ENCODE results near the gene FBXW8.
"Not testable (repeated sequence)": the region's sequence is repeated elsewhere in the genome, so short reads cannot be mapped to it uniquely, and the experiment has no call there.

The FBXW8 gene

DNA sequence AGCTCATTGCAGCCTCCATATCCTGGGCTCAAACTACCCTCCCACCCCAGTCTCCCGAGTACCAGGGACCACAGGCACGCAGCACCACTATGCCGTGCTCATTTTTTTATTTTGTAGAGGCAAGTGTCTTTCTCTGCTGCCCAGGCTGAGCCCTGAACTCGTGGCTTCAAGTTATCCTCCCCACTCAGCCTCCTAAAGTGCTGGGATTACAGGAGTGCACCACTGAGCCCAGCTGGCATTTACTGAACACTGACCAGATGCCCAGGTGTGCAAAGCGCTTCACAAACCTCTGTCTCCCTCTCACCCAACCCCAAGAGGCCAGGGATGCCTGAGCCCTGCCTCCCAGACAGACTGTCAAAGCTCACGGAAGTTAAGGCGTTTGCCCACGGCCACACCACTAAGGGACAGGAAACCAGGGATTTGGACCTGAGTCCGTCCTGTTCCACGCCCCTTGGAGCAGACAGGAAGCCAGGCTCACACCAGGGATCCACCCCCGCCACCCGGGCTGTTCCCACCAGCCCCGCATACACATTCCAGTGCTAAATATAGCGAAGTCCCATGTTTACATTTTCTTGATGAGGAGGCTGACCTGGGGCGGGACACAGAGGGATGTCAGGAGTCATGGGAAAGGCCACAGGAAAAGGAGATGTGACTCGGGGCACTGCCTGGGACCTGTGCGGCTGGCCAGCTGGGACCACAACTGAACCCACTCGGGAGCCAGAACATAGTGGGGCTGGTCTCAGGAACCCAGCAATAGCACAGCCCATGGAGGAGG is 137.2 kb downstream of the FBXW8 start:
- no peak overlapping the region for H3K9ac ChIP-seq (ENCODE audit: low read length)
- H3K27me3 ChIP-seq (replicated peaks; ENCODE audit: control insufficient read depth, insufficient read depth, low read length): peaks cover 49% of the 10 kb centered on the region
- no peaks in the 10 kb centered on the region for H3K4me1 ChIP-seq (ENCODE audit: control insufficient read depth, insufficient read depth, low read length)
- no peaks in the 10 kb centered on the region for H3K9me3 ChIP-seq (ENCODE audit: control insufficient read depth, low read length)
- peak; percentile 25 for DNase-seq (ENCODE audit: low read depth)
- no peak overlapping the region for H3K4me3 ChIP-seq (ENCODE audit: low read length)
- H3K36me3 ChIP-seq (ENCODE audit: control insufficient read depth, insufficient read depth, low read length, severe bottlenecking): no peaks in the 10 kb centered on the region

DNA sequence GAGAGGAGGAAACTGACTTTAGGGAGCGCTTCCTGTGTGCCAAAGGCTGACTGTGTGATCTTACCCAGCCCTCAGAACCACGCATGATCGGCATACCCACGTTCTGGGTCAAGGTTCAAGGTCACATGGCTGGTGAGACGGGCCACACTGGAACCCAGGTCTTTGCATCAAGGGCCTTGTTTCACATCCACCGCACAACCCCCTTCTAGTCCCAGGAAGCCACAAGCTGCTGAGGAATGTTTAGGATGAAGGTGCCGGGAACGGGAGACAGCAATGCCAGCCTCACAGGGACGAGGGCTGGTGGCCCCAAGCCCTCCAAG is 137.8 kb downstream of the FBXW8 start:
- no peak for DNase-seq (ENCODE audit: low read depth)
- Histone ChIP-seq H3K4me1 (ENCODE audit: control insufficient read depth, insufficient read depth, low read length) (no peaks in the 10 kb centered on the region), H3K9ac (ENCODE audit: low read length) (no peak overlapping the region), H3K36me3 (ENCODE audit: control insufficient read depth, insufficient read depth, low read length, severe bottlenecking) (no peaks in the 10 kb centered on the region), H3K9me3 (ENCODE audit: control insufficient read depth, low read length) (no peaks in the 10 kb centered on the region), H3K4me3 (ENCODE audit: low read length) (no peak overlapping the region), H3K27me3 (replicated peaks; ENCODE audit: control insufficient read depth, insufficient read depth, low read length) (peaks cover 54% of the 10 kb centered on the region)

DNA sequence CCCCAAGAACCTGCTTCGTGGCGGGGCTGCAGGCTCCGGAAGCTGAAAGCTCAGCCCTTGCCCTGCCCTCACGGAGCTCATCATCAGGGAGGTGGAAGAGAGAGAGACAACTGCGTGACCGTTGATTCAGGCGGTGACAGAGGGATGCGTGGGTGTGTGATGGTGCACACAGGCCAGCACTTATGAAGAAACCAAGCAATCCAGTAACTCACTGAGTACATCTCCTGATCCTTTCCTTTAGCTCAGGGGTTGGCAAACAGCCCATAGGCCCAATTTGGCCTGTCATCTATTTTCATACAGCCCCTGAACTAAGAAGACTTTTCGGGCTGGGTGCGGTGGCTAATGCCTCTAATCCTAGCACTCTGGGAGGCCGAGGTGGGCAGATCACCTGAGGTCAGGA is 138.5 kb downstream of the FBXW8 start:
- Histone ChIP-seq H3K4me3 (ENCODE audit: low read length) (no peak overlapping the region), H3K9ac (ENCODE audit: low read length) (no peak overlapping the region), H3K9me3 (ENCODE audit: control insufficient read depth, low read length) (no peaks in the 10 kb centered on the region), H3K4me1 (ENCODE audit: control insufficient read depth, insufficient read depth, low read length) (no peaks in the 10 kb centered on the region), H3K36me3 (ENCODE audit: control insufficient read depth, insufficient read depth, low read length, severe bottlenecking) (no peaks in the 10 kb centered on the region), H3K27me3 (replicated peaks; ENCODE audit: control insufficient read depth, insufficient read depth, low read length) (peaks cover 61% of the 10 kb centered on the region)
- DNase-seq (ENCODE audit: low read depth): no peak

DNA sequence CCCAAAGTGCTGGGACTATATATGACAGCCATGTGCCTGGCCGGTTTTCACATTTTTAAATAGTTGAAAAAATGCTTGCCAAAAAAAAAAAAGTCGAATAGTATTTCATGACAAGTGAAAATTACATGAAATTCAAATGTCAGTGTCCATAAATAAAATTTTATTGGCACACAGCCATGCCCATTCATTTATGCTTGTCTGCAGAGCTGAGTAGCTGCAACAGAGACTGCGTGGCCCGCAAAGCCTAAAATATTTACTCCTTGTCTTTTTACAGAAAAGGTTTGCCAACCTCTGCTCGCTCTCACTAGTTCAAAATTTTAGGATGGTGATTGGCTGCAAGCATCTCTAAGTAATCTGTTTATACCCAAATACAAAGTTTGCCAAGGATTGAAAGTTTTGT is 139.3 kb downstream of the FBXW8 start:
- no peak for DNase-seq (ENCODE audit: low read depth)
- H3K4me1 ChIP-seq (ENCODE audit: control insufficient read depth, insufficient read depth, low read length): no peaks in the 10 kb centered on the region
- H3K9me3 ChIP-seq (ENCODE audit: control insufficient read depth, low read length): no peaks in the 10 kb centered on the region
- H3K27me3 ChIP-seq (replicated peaks; ENCODE audit: control insufficient read depth, insufficient read depth, low read length): peaks cover 61% of the 10 kb centered on the region
- H3K9ac ChIP-seq (ENCODE audit: low read length): no peak overlapping the region
- H3K4me3 ChIP-seq (ENCODE audit: low read length): no peak overlapping the region
- H3K36me3 ChIP-seq (ENCODE audit: control insufficient read depth, insufficient read depth, low read length, severe bottlenecking): no peaks in the 10 kb centered on the region

DNA sequence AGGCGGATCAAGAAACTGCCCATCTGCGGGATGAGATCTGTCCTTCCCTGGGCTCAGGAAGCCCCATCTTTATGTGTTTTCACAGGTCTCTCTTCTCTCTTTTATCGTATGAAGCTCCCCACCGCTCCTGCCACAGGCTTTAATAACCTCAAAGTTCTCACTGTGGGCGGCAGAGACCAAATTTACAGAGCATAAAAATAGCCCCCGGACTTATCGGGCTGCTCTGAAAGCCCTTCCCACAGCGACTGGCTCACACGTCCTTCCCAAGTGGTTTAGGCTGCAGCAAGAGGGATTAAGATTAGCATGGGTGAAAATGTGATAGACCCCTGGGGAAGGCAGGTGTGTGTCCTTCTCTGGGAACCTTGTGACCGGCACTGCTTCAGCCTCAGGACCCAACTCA is 140.6 kb downstream of the FBXW8 start:
- no peaks in the 10 kb centered on the region for H3K4me1 ChIP-seq (ENCODE audit: control insufficient read depth, insufficient read depth, low read length)
- H3K9me3 ChIP-seq (ENCODE audit: control insufficient read depth, low read length): no peaks in the 10 kb centered on the region
- no peak for DNase-seq (ENCODE audit: low read depth)
- H3K27me3 ChIP-seq (replicated peaks; ENCODE audit: control insufficient read depth, insufficient read depth, low read length): peaks cover 57% of the 10 kb centered on the region
- no peak overlapping the region for H3K4me3 ChIP-seq (ENCODE audit: low read length)
- no peaks in the 10 kb centered on the region for H3K36me3 ChIP-seq (ENCODE audit: control insufficient read depth, insufficient read depth, low read length, severe bottlenecking)
- H3K9ac ChIP-seq (ENCODE audit: low read length): no peak overlapping the region

DNA sequence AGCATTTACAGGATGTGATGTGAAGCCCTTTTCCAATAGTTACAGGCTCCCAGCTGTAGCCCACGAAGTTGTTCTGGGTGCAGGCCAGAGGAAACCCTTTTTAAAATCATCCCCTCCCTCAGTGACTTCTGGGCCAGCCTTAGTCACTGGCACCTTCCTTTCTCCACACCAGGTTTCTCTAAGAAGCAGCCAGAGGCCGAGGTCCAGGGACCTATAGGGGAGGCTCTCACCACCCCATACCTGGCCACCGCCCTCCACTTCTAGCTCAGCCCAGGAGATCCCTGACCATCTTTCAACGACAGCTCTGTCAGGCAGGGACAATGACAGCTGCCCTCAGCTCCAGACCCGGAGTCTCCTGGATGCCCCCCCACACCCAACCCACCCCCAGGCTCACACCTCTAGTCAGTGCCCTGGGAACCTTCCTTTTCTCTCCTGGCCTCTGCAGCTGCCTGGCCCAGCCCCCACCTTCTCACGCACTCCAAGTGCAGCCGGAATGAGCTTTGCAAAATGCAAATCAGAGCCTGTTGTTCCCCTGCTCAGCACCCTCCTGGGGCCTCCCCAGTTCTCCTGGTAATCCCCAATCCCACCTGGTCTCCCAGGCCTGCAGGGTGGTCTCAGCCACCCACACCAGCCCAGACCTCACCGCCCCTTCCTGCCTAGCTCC is 141.8 kb downstream of the FBXW8 start:
- no peak overlapping the region for H3K4me3 ChIP-seq (ENCODE audit: low read length)
- no peak for DNase-seq (ENCODE audit: low read depth)
- no peaks in the 10 kb centered on the region for H3K4me1 ChIP-seq (ENCODE audit: control insufficient read depth, insufficient read depth, low read length)
- peaks cover 67% of the 10 kb centered on the region for H3K27me3 ChIP-seq (replicated peaks; ENCODE audit: control insufficient read depth, insufficient read depth, low read length)
- H3K9ac ChIP-seq (ENCODE audit: low read length): no peak overlapping the region
- H3K9me3 ChIP-seq (ENCODE audit: control insufficient read depth, low read length): no peaks in the 10 kb centered on the region
- no peaks in the 10 kb centered on the region for H3K36me3 ChIP-seq (ENCODE audit: control insufficient read depth, insufficient read depth, low read length, severe bottlenecking)

DNA sequence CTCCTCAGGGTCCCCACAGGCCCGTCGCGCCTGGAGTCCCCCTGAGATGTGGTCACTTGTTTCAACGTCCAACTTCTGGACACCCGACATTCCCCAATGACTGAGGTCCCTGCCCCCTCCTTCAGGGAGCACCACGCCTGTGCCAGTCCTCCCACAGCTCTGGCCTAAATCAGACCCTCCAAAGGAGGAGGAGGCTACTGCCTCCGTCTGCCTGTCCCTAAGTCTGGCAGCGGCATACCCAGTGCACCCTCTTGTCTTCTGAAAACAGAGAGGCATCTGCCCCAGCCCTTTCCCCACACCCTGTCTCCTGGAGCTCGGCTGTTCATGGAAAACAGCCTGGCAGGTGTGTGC is 142.3 kb downstream of the FBXW8 start:
- no peak for DNase-seq (ENCODE audit: low read depth)
- Histone ChIP-seq H3K4me1 (ENCODE audit: control insufficient read depth, insufficient read depth, low read length) (no peaks in the 10 kb centered on the region), H3K9ac (ENCODE audit: low read length) (no peak overlapping the region), H3K36me3 (ENCODE audit: control insufficient read depth, insufficient read depth, low read length, severe bottlenecking) (no peaks in the 10 kb centered on the region), H3K4me3 (ENCODE audit: low read length) (no peak overlapping the region), H3K9me3 (ENCODE audit: control insufficient read depth, low read length) (no peaks in the 10 kb centered on the region), H3K27me3 (replicated peaks; ENCODE audit: control insufficient read depth, insufficient read depth, low read length) (peaks cover 65% of the 10 kb centered on the region)

DNA sequence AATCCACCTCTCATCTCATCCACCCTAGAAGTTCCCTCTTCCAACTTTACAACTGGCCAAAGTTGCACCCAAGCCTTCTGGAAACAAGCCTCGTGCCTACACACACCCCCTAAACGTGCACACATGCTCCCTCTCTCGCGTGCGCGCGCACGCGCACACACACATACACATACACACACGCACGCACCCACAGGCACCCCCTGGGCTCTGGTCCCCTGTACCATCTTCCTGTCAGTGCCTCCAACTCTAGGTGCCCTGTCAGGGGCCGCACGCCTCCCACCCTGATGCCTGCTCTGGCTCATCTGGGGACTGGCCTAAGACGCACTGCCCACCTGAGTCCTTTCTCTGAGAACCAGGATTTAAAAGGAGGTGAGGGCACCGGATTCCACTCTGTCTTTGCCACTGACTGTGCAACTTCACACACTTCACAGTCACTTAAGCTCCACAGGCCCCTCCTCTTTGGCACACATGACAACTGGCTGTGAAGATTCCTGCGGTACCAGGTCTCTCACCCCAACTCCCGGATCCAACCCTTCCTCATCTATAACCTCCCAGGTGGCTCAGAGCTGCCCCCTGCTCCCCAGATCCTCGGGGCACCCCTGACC is 142.9 kb downstream of the FBXW8 start:
- Histone ChIP-seq H3K36me3 (ENCODE audit: control insufficient read depth, insufficient read depth, low read length, severe bottlenecking) (no peaks in the 10 kb centered on the region), H3K9ac (ENCODE audit: low read length) (no peak overlapping the region), H3K4me1 (ENCODE audit: control insufficient read depth, insufficient read depth, low read length) (no peaks in the 10 kb centered on the region), H3K9me3 (ENCODE audit: control insufficient read depth, low read length) (no peaks in the 10 kb centered on the region), H3K4me3 (ENCODE audit: low read length) (no peak overlapping the region), H3K27me3 (replicated peaks; ENCODE audit: control insufficient read depth, insufficient read depth, low read length) (peaks cover 58% of the 10 kb centered on the region)
- DNase-seq (ENCODE audit: low read depth): no peak

DNA sequence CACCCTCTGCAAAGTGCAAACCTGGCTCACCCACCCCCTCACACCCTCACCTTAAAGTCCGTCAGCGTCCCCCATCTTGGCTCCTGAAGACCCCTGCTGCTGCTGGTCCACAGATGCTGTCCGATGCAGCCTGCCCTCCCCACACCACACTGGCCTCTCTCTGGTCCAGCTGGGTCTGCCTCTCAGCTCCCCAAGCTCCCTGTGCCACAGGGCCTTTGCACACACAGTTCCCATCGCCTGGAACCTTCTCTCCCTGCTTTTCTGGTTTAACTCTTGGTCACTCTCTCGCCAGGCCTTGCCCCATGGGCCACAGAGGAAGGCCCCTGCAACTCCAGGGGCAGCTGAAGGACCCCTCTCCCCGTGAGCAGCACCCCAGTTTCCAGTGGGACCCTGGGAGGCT is 143.5 kb downstream of the FBXW8 start:
- DNase-seq (ENCODE audit: low read depth): no peak
- H3K36me3 ChIP-seq (ENCODE audit: control insufficient read depth, insufficient read depth, low read length, severe bottlenecking): no peaks in the 10 kb centered on the region
- H3K9ac ChIP-seq (ENCODE audit: low read length): no peak overlapping the region
- peaks cover 56% of the 10 kb centered on the region for H3K27me3 ChIP-seq (replicated peaks; ENCODE audit: control insufficient read depth, insufficient read depth, low read length)
- no peaks in the 10 kb centered on the region for H3K4me1 ChIP-seq (ENCODE audit: control insufficient read depth, insufficient read depth, low read length)
- no peak overlapping the region for H3K4me3 ChIP-seq (ENCODE audit: low read length)
- no peaks in the 10 kb centered on the region for H3K9me3 ChIP-seq (ENCODE audit: control insufficient read depth, low read length)

DNA sequence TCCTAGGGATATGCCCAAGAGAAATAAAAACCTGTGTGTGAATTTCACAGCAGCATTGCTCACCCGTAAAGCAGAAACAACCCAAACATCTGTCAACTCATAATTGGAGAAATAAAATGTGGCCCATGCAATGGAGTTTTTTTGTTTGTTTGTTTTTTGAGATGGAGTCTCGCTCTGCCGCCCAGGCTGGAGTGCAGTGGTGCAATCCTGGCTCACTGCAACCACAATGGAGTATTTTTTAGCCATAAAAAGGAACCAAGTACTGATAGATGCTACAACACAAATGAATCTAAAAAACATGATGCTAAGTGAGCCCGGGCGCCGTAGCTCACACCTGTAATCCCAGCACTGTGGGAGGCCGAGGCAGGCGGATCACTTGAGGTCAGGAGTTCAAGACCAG is 146.9 kb downstream of the FBXW8 start:
- not testable (repeated sequence) for H3K36me3 ChIP-seq (ENCODE audit: control insufficient read depth, insufficient read depth, low read length, severe bottlenecking); H3K4me3 ChIP-seq (ENCODE audit: low read length); H3K9me3 ChIP-seq (ENCODE audit: control insufficient read depth, low read length); H3K9ac ChIP-seq (ENCODE audit: low read length); DNase-seq (ENCODE audit: low read depth); H3K4me1 ChIP-seq (ENCODE audit: control insufficient read depth, insufficient read depth, low read length)
- H3K27me3 ChIP-seq (replicated peaks; ENCODE audit: control insufficient read depth, insufficient read depth, low read length): peaks cover 57% of the 10 kb centered on the region

DNA sequence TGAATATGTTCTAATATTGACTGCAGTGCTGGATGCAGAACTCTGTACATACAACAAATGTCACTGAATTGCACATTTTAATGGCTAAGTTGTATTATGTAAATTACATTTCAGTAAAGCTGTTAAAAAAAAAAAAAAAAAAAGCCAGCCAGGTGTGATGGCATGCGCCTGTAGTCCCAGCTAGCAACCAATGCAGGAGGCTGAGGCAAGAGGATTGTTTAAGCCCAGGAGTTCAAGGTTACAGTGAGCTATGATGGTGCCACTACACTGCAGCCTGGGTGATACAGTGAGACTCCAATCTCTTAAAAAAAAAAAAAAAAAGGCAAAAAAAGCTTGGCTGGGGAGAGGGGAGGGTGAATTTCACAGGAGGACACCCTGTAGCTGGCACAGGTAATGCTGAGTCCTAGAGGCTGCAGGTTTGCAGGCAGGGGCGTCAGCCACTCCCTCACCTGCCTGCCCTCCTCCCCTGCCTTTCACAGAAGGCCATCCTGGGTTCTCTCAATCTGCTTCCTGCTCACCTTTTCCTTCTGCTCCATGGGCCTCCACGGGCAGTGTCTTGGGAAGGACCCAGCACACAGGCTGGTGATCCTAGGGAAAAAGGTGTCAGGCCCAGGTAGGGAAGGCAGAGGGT is 147.8 kb downstream of the FBXW8 start:
- H3K27me3 ChIP-seq (replicated peaks; ENCODE audit: control insufficient read depth, insufficient read depth, low read length): peaks cover 54% of the 10 kb centered on the region
- H3K9me3 ChIP-seq (ENCODE audit: control insufficient read depth, low read length): no peaks in the 10 kb centered on the region

More for the DNA sequence above, 147.8 kb downstream of the FBXW8 start:
- DNase-seq (ENCODE audit: low read depth): no peak
- no peak overlapping the region for H3K9ac ChIP-seq (ENCODE audit: low read length)
- no peak overlapping the region for H3K4me3 ChIP-seq (ENCODE audit: low read length)
- no peaks in the 10 kb centered on the region for H3K36me3 ChIP-seq (ENCODE audit: control insufficient read depth, insufficient read depth, low read length, severe bottlenecking)
- no peaks in the 10 kb centered on the region for H3K4me1 ChIP-seq (ENCODE audit: control insufficient read depth, insufficient read depth, low read length)
